ENCODE results near the gene GRN. TPM values are rescaled to one million over a fixed set of nuclear protein-coding genes. Genes with fewer than 3 reads are reported as not detected.

The GRN gene
- total RNA-seq, 1 donor = 294 TPM

DNA sequence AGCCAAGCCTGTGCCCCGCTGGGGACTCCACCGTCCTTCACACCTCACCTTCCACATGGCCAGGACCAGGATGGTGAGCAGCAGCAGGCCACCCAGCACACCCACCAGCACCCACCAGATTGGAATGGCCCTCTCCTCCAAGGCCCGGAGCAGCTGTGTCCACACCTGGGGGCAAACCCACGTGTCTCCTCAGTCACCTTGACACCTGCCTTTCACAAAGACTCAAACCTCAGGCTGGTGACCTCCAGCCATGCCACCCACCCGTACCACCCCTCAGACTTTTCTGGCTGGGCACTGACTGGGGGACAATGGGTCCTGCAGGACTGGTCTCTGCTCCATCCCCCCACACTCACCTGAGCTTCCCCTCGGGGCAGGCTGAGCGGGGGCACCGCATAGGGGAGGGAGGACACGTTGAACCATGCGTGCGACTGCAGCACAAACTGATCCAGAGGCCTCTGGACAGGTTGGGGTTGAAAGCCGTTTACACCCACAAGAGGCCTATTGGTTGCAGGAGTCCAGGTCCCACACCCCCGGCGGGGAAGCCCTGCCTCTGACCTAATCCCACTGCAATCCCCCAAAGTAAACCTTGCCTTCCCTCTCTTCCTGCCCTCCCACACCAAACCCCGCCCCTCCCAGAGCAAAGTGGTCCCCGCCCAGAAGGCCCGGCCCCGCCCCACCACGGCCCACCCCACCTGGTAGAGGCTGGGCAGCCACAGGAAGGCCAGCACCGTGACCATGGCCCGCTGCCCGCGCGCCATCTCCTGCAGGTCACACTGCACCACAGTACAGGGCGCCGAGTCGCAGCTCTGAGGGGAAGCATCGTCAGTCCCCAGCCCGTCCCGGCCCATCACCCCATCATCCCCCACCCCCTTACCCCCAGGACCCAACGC lies 29.4 kb downstream of the GRN start:
- Histone ChIP-seq H3K9me3 (ENCODE audit: low read depth, low read length) (no peaks in the 10 kb centered on the region), H3K27me3 (ENCODE audit: insufficient read depth, low read length) (peaks cover 2% of the 10 kb centered on the region), H3K4me3 (ENCODE audit: low read length) (no peak overlapping the region), H3K4me1 (ENCODE audit: insufficient read depth, low read length) (no peaks in the 10 kb centered on the region)

DNA sequence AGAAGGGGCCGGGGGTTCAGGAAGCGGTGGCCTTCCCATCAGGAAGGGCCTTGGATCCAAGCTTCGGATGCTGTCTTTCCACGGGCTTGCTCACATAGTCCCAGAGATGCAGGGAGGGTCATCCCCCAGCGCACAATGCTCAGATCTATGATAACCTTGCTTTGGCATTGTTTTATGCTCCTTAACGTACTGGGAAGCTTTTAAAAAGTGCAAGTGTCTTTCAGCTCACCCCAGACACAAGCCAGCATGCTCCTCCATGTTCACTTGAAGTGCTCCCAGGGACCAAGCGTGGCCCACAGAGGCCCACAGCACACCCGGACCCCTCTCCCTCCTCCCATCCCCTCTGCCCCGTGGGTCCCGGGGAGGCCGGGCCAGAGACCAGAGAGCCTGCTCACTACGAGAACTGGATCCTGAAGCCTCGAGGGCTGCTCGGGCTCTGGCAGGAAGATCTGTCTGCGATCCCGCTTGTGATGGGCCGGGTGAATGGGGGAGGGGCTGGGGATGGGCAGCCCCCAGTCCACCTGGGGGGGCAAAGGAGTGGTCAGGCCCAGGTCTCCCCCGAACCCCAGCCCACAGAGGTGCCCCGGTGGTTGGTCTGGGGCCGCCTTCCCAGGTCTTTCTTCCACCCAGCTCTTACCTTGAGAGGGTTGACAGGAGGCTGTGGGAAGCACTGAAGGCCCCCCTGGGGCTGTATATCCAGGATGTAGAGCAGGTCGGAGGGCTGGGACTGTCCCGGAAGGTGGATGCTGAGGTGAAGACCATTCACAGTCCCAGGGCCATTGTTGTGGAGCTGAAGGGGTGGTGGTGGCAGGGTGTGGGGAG lies 30.3 kb downstream of the GRN start:
- H3K4me3 ChIP-seq (ENCODE audit: low read length) = no peak overlapping the region
- no peaks in the 10 kb centered on the region for H3K9me3 ChIP-seq (ENCODE audit: low read depth, low read length)
- H3K27me3 ChIP-seq (ENCODE audit: insufficient read depth, low read length) = peaks cover 2% of the 10 kb centered on the region
- H3K4me1 ChIP-seq (ENCODE audit: insufficient read depth, low read length) = no peaks in the 10 kb centered on the region

DNA sequence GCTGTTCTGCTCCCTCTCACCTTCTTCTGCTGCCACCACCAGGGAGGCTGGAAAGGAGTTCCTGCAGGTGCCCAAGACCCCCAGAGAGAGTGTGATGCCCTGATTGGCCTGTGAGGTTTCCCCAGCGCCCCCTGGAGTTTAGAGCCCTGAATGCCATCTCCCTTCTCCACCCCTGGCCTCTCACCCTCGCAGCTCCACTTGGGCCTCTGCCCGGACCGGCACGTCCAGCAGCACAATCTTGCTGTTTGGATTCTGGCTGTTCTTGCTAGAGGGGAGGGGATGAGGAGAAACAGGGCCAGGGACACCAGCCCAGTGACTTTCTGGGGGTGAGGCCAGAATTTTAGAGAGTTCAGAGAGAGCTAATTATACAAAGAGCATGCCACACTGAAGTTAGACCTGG lies 31.0 kb downstream of the GRN start:
- no peaks in the 10 kb centered on the region for H3K27me3 ChIP-seq (ENCODE audit: insufficient read depth, low read length)
- H3K9me3 ChIP-seq (ENCODE audit: low read depth, low read length) = no peaks in the 10 kb centered on the region
- H3K4me1 ChIP-seq (ENCODE audit: insufficient read depth, low read length) = no peaks in the 10 kb centered on the region
- no peak overlapping the region for H3K4me3 ChIP-seq (ENCODE audit: low read length)

DNA sequence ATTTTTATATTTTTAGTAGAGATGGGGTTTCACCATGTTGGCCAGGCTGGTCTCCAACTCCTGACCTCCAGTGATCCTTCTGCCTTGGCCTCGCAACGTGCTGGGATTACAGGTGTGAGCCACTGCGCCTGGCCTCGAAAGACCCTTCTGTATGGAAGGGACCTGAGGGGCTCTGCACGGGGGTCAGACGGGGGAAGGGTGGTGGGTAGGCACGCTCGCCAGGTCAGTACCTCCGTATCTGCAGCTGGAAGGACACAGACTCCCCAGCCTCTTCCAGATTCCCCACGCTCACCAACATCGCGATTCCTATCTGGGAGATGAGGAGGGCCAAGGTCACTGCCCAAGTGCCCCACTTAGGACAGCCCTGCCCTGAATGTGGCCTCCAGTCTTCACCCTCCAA lies 31.7 kb downstream of the GRN start:
- Histone ChIP-seq H3K4me1 (ENCODE audit: insufficient read depth, low read length) (no peaks in the 10 kb centered on the region), H3K9me3 (ENCODE audit: low read depth, low read length) (no peaks in the 10 kb centered on the region), H3K4me3 (ENCODE audit: low read length) (no peak overlapping the region), H3K27me3 (ENCODE audit: insufficient read depth, low read length) (no peaks in the 10 kb centered on the region)

DNA sequence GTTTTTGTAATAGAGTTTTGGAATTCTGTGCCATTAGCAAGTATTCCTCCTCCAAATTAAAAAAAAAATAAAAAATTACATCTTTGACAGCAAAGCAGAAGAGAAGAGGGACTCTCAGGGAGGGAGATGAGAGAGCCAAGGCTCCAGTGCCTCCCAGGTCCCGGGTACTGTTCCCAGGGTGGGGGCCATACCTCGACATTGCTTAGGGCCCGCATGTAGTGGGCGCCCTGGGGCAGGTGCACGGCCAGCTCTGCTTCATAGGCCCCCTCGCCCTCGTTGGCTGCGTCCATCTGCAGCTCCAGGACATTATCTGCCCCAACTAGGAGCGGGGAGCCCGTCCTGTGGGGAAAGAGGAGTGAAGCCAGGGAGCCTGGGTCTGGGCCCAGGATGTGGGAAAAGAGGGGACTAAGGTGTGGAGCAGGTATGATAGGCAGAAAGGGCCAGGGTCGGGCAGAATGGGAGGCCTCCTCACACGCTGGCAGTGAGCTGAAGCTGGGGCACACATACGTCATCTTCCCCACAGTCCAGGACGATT lies 33.1 kb downstream of the GRN start:
- Histone ChIP-seq H3K4me3 (ENCODE audit: low read length) (no peak overlapping the region), H3K9me3 (ENCODE audit: low read depth, low read length) (no peaks in the 10 kb centered on the region), H3K27me3 (ENCODE audit: insufficient read depth, low read length) (no peaks in the 10 kb centered on the region), H3K4me1 (ENCODE audit: insufficient read depth, low read length) (no peaks in the 10 kb centered on the region)

DNA sequence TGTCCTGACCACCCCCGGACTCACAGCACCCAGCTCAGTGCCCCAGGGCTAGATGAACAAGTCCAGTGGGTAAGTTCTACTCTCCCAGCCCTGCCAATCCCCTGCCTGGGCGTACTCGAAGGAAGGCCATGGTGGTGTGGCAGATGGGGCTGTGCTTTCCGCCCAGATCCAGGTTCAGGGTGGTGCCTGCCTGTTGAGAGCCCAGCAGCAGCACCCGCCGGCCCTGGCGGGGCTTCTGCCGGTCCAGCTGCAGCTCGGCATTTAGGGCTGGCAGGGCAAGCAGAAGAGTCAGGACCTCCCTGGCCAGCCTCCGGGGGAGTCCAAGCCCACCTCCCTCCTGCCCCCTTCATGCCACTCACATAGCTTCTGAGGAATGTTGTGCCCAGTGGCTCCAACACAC lies 34.8 kb downstream of the GRN start:
- no peak overlapping the region for H3K4me3 ChIP-seq (ENCODE audit: low read length)

DNA sequence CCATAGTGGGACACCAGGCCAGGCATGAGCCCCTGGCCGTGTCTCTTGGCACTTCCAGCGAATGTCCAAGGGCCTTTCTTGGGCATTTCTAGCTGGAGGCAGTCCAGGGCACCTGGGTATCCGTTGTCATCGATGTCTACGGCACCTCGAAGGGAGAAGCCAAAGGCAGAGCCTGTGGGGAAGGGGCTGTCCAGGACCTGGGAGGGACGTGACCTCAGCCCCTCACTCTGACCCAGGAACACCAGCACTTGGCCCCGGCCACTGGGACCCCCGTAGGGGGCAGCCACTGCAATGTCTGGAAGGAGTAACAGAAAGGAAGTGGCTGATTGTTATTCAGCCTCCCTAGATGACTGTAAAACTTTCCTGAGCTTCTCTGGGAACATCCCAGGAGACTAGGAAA lies 35.7 kb downstream of the GRN start:
- H3K4me3 ChIP-seq (ENCODE audit: low read length) = no peak overlapping the region
- H3K9me3 ChIP-seq (ENCODE audit: low read depth, low read length) = no peaks in the 10 kb centered on the region
- H3K4me1 ChIP-seq (ENCODE audit: insufficient read depth, low read length) = peaks cover 11% of the 10 kb centered on the region
- peaks cover 4% of the 10 kb centered on the region for H3K27me3 ChIP-seq (ENCODE audit: insufficient read depth, low read length)

More for the DNA sequence above, 34.8 kb downstream of the GRN start:
- peaks cover 4% of the 10 kb centered on the region for H3K27me3 ChIP-seq (ENCODE audit: insufficient read depth, low read length)
- H3K4me1 ChIP-seq (ENCODE audit: insufficient read depth, low read length) = peaks cover 5% of the 10 kb centered on the region
- no peaks in the 10 kb centered on the region for H3K9me3 ChIP-seq (ENCODE audit: low read depth, low read length)

DNA sequence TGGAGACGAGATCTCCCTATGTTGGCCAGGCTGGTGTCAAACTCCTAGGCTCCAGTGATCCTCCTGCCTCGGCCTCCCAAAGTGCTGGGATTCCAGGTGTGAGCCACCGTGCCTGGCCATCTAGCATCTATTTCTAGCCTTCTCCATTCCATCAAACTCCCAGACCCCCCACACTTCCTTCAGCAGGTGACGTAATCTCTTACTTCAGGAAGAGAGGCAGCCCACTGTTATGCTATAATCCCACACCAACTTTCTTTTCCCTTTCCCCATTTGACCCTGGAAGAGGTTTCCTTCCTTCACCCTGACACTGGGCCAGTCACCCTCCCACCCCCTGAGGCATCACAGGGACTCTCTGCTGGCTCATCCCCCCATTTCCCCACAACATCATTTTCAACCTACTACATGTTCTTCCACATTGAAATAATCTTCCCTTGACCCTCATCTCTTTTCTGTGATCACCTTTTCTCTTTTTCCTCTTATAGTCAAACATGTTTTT lies 36.8 kb downstream of the GRN start:
- Histone ChIP-seq H3K27me3 (ENCODE audit: insufficient read depth, low read length) (peaks cover 14% of the 10 kb centered on the region), H3K9me3 (ENCODE audit: low read depth, low read length) (no peaks in the 10 kb centered on the region), H3K4me1 (ENCODE audit: insufficient read depth, low read length) (peaks cover 17% of the 10 kb centered on the region), H3K4me3 (ENCODE audit: low read length) (no peak overlapping the region)

DNA sequence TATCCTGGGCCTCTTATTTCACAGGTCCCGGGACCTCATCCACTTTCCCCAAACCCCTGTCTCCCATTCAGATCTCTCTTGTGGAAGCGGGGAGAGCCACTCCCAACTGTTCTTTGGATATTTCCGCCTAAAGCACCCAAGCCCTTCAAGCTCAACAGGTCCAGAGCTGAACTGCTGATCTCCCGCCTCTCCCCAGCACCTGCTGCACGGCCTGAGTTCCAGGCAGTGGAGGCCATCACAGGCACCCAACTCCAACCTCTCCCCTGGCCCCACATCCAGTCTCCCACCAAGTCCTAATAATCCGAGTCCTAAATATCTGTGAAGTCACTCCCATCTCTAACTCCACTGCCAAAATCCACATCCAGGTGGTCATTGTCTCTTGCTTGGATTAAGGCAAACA lies 37.8 kb downstream of the GRN start:
- Histone ChIP-seq H3K27me3 (ENCODE audit: insufficient read depth, low read length) (peaks cover 14% of the 10 kb centered on the region), H3K4me3 (ENCODE audit: low read length) (no peak overlapping the region), H3K4me1 (ENCODE audit: insufficient read depth, low read length) (peaks cover 17% of the 10 kb centered on the region), H3K9me3 (ENCODE audit: low read depth, low read length) (no peaks in the 10 kb centered on the region)

DNA sequence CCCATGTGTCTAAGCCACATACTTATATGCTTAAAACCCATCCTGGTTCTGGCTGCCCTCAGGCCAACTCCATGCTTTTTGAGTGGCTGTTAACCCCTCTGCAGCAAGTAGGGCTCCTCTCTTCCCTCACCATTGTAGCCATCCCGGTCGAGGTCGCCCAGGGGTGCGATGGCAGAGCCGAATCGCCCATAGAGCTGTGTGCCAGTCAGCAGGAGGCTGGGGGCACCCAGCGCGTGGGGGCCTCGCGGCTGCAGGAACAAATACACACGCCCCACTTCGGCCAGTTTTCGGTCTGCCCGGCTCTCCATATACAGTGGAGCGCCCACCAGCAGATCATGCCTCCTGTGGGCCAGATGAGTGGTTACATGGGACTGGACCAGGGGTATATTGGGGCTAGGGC lies 38.3 kb downstream of the GRN start:
- no peaks in the 10 kb centered on the region for H3K9me3 ChIP-seq (ENCODE audit: low read depth, low read length)
- H3K27me3 ChIP-seq (ENCODE audit: insufficient read depth, low read length) = peaks cover 14% of the 10 kb centered on the region
- no peak overlapping the region for H3K4me3 ChIP-seq (ENCODE audit: low read length)
- peaks cover 17% of the 10 kb centered on the region for H3K4me1 ChIP-seq (ENCODE audit: insufficient read depth, low read length)

DNA sequence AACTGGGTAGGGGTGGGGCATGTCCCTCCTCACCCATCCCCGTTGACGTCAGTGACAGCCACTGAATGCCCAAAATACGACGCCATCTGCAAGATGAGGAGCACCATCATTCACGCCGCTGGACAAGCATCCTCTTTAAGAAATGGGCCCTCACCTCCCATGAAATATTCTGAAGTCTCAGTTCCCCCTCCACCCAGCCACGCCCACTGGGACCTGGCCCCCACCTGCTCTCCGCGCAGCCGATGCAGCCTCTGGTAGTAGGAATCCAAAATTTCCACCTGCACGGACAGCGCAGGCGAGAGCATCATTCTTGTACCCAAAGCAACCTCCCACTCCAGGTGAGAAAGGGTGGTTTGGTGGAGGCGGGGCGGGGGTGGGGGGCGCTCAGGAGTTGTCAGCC lies 38.8 kb downstream of the GRN start:
- Histone ChIP-seq H3K4me1 (ENCODE audit: insufficient read depth, low read length) (peaks cover 17% of the 10 kb centered on the region), H3K9me3 (ENCODE audit: low read depth, low read length) (no peaks in the 10 kb centered on the region), H3K4me3 (ENCODE audit: low read length) (no peak overlapping the region), H3K27me3 (ENCODE audit: insufficient read depth, low read length) (peaks cover 14% of the 10 kb centered on the region)

DNA sequence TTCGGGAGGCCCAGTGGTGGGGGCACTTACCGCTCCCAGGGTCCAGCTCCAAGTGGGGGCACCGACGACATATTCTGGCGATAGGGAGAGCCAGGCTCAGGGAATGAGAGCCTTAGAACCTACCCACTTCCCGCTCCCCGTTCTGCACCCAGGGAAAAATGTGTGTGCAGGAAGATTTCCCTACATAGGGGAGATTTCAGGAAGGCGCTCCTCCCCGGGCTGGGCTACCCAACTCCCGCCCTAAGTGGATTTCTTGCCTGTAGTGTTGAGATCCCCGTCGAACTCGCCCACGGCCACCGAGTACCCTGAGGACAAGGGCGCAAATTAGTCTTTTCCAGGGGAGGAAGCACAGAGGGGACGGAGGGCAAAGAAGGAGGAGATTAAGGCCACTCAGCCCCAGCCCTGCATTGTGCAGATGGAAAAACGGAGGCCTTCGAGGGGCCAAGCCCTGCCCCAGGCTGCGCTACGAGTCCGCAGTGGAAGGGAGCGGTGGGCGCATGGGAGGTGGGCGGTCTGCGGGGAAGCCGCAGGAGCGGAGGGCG lies 39.2 kb downstream of the GRN start:
- Histone ChIP-seq H3K4me3 (ENCODE audit: low read length) (no peak overlapping the region), H3K9me3 (ENCODE audit: low read depth, low read length) (no peaks in the 10 kb centered on the region), H3K27me3 (ENCODE audit: insufficient read depth, low read length) (peaks cover 14% of the 10 kb centered on the region), H3K4me1 (ENCODE audit: insufficient read depth, low read length) (peaks cover 18% of the 10 kb centered on the region)

DNA sequence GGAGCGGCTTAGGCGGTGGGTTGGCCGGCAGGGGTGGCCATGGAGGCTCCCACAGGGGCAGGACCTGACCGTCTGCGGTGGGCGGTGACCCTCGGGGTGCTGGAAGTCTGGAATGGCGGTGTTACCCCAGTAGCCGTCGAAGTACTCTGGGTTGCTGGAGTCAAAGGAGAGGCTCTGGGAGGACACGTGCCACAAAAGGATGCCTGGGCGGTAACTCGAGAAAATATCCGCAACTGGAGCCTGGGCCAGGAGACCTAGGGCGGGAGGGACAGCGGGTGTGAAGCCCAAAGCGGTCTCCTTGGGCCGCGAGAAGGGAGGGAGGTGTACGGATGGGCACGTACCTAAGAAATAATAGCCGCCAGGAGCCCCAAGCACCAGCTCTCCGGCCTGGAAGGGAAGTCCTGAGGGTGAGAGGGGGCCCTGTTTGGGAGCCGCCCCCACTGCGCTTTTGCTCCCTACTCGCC lies 39.8 kb downstream of the GRN start:
- peaks cover 14% of the 10 kb centered on the region for H3K27me3 ChIP-seq (ENCODE audit: insufficient read depth, low read length)
- peak overlapping the region; percentile 10 for H3K4me3 ChIP-seq (ENCODE audit: low read length)
- peaks cover 23% of the 10 kb centered on the region for H3K4me1 ChIP-seq (ENCODE audit: insufficient read depth, low read length)
- no peaks in the 10 kb centered on the region for H3K9me3 ChIP-seq (ENCODE audit: low read depth, low read length)

DNA sequence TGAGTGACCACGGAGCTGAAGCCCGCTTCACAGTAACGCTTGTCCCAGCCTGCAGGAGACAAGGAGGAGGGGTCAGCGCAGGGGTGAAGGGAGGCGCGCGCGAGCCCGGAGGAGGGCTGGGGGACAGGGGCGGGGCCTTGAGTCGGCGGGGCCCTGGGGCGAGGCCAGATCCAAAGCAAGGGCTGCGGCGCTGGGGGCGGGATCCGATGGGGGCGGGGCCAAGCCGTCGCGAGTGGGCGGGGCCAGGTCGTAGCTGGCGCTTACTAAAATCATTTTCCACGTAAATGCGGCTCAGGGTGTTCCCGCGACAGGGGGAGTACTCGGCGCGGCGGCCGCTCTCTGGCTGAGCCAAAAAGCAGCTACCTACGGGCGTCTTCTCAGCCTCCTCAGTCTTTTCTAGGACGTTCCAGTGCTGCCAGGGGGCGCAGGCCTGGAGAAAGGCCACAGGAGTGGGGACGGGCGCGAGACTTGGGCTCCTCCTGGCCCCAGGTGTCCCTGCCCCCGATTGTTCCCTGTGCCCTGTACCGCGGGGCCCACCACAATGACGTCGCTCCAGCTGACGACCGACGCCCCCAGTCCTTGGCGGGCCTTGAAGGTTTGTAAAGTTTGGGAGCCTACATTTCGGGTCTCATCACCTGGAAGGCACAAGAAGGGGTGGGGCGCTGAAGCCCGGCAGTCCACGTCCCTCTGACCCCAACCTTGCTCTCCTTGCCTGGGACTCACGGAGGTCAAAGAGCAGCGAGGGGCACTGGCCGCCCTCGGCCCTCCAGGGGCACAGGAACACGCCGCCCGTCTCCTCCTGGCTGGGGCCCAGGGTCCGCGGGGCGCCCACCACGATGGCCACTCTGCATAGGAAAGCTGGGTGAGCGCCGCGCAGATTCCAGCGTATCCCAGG lies 40.4 kb downstream of the GRN start:
- Histone ChIP-seq H3K27me3 (ENCODE audit: insufficient read depth, low read length) (peaks cover 14% of the 10 kb centered on the region), H3K4me1 (ENCODE audit: insufficient read depth, low read length) (peaks cover 25% of the 10 kb centered on the region), H3K9me3 (ENCODE audit: low read depth, low read length) (no peaks in the 10 kb centered on the region), H3K4me3 (ENCODE audit: low read length) (peak overlapping the region; percentile 32)
